HG03439 (cell line): ENCODE results near the gene TRA2B.

Experiments used
- ATAC-seq: cut with Tn5 transposase; IDR thresholded peaks from one replicate; pipeline ENCODE4 v1.9.1; 2021; ENCODE audit warnings: mild to moderate bottlenecking, moderate library complexity; ENCODE audit not compliant: unreplicated experiment

Gene TRA2B

GRCh38 chr3:185881926-185882325 is 55.9 kb downstream of the TRA2B start:
- no peak for ATAC-seq

- ATAC-seq: no peak
Measured at GRCh38 chr3:185880600-185880999, 57.2 kb downstream of the TRA2B start.

DNA sequence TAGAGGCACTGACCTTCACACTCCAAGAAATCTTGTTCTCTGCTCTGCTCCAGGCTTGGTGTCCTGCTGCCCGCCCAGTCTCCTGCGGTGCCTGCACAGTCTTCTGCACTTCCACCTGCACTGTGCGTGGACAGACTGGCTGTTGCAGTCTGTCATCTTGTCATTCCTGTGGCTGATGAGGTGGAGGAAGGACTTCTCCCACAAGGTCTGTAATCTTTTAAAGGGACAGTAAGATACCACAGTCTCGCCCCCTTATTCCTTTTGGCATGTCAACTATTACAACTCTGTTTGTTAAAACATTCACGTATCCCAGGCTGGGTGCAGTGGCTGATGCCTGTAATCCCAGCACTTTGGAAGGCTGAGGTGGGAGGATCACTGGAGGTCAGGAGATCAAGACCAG is 58.9 kb downstream of the TRA2B start:
- no peak for ATAC-seq

DNA sequence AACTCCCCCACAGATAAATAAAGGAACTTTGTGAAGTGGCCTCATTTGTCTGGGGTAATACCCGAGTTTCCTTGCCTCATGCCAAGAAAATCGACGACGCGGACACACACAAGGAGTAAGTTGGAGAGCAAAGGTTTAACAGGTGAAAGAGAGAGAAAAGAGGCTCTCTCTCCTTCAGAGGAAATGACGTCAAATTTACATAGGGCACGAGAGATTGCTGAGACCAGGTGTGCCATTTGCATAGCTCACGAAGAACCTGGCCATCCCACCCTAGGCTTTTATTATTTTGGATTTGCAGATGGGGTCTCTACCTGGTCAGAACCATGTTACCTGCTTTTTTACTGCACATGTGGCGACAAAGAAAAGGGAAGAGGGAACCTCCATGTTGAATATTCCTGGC is 63.7 kb downstream of the TRA2B start:
- ATAC-seq: no peak

DNA sequence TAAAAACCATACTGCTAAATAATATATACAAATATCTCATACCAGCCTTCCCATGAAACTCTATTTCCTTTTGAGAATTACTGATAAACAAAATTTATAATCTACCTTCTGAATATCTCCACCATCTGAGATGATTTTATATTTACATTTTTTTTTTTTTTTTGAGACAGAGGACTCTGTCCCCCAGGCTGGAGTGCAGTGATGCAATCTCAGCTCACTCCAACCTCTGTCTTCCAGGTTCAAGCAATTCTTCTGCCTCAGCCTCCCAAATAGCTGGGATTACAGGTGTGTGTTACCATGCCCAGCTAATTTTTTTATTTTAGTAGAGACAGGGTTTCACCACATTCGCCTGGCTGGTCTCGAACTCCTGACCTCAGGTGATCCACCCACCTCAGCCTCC is 70.2 kb downstream of the TRA2B start:
- no peak for ATAC-seq

DNA sequence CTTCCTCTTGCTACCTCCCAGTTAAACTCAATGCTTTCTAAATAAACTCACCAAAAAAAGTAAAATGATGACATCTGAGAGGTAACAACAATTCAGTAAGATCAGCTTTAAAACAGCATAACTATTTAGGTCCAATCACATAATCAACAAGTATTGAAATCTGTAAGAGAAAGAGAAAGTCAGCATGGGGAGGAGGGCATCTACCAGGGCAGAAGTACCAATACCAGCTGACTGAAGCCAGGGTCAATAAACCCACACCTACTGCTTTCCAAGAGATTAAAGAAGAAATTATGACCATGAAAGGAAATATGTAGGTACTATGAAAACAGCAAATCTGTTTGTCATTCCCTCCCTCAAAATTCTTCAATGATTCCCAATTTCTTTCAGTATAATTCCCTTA is 70.8 kb downstream of the TRA2B start:
- ATAC-seq: no peak

GRCh38 chr3:185866555-185866954 is 71.3 kb downstream of the TRA2B start:
- no peak for ATAC-seq
